CD4-positive, alpha-beta T cell treated with Interleukin-6 for 4 hours (primary cell): ENCODE measurements around the gene KANSL3.
"Not testable (repeated sequence)": the region's sequence is repeated elsewhere in the genome, so short reads cannot be mapped to it uniquely, and the experiment has no call there.

Experiments used
- DNase-seq: peaks from one replicate; pipeline ENCODE4 v3.0.0-alpha.2; 2020; ENCODE audit warnings: mixed read lengths

Gene KANSL3

DNA sequence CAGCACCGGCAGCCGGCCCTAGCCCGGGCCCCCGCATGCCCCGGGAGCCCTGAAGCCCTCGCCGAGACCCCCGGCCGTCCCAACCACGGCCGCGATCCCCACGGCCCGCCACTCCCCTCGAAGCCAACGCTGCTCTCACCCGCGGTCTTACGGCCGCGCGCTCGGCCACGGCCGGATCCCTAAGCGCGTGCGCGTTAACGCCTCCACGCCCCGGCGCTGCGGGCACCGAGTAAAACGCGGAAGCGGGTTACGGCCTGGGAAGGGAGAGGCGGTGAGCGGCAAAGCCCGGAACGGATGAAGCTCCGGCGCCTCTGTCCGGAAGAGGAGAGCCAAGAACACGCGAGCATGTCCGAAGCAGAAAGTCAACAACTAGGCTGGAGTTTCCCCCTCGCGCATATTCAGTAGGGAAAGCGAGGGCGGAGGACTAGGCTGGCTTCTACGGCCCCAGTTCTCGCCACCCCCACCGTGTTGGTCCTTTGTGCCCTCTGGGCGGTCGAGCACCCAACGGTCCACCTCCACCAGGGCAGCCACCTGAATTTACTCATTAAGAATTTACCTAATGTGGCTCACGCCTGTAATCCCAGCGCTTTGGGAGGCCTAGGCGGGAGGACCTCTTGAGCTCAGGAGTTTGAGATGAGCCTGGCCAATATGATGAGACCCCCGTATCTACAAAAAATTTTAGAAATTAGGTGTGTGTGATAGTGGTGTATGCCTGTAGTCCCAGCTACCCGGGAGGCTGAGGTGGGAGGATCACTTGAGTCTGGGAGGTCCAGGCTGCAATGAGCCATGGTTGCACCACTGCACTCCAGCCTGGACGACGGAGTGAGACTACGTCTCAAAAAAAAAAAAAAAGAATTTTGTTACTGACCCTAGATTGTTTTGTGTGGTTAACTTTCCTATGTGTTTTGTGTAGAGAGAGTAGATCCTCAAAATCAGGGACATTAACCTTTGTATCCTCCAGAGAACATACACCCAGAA, at the start of gene KANSL3:
Gene KANSL3 (minus strand): TSS at position 169 of the 978 bp plus-strand sequence. CDS start 1,177 bp downstream, outside the sequence.
- peak; percentile 90 for DNase-seq

DNA sequence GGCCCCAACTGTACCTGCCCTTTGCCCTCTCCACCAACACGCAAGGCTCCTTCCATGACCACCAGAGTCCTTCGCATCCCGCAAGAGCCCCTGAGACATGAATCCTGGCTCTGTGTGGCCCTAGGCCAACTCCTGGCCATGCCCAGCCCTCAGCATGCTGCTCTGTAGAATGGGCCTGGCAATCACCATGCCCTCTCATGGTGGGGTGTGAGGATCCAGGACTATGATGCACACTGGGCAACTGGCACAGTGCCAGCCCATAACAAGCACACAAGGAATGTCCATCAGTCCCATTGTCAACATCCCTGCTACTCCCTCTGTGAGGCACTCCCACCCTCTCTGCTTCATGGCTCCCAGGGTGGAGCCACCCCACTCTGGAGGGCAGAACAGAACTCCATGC, 49.2 kb upstream of the KANSL3 start:
- DNase-seq: no peak

DNA sequence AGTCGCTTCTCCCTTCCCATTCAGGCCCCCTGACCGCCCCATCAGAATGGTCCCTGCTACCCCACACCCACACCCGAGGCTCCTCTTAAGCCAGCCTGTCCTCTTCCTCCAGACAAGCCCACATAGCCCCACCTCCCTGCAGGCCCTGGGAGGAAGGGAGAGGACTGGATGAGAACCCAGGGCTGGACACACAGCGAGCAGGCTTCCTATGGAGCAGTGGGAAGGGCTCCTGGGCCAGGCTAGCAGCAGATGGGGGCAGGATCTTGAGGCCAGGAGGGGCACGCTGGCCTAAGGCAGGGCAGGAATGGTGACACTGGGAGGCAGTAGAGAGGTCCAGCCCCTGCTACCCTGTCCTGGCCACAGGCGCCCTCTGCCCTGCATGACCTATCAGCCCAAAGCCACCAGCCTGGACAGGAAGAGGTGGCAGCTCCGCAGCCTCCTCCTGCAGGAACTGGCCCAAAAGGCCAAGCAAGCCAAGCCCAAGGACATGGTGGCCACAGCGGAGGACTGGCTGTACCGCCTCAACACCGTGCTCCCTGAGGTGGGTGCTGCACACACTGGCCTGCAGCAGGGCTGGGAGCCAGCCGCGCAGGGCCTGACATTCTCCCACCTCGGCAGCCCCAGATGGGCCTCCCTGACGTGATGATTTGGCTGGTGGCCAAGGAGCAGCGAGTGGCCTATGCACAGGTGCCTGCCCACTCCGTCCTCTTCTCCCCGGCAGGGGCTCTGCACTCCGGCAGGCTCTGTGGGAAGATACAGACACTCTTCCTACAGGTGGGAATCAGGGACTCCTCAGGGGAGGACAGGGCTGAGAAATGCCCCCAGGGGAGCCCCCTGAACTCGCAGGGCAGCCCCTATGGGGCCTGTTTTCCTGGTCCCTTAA, 47.7 kb upstream of the KANSL3 start:
- DNase-seq: no peak

DNA sequence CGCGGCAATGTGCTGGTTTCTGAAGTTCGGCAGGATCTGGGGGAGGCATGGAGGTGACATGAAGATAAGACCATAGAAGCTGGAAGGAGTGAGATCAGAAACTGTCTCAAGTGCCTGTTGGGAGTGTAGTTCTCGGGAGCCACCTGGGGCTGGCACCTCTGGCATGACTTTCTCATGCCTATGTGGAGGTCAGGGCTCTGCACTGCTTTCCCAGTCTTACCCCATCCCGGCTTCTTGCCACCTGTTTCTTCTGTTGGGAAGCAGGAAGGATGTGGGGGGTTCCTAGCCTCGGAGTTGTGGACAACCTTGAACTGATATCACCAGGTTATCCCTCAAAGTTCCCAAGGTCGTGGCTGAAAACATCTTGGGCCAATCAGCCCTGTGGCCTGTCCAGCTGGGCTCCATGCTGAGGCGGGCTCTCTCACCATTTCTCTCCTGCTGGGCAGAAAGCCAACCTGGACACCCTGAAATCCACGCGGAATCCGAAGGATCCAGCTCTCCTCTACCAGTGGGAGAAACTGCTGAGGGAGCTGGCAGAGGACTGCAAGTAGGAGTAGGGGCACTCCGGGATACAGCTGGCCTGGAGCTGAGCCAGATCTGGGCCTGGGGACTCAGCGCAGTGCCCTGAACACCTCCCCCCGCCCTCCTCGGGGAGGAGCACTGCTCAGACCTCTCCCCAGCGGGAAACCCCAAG, 46.9 kb upstream of the KANSL3 start:
- DNase-seq: no peak

DNA sequence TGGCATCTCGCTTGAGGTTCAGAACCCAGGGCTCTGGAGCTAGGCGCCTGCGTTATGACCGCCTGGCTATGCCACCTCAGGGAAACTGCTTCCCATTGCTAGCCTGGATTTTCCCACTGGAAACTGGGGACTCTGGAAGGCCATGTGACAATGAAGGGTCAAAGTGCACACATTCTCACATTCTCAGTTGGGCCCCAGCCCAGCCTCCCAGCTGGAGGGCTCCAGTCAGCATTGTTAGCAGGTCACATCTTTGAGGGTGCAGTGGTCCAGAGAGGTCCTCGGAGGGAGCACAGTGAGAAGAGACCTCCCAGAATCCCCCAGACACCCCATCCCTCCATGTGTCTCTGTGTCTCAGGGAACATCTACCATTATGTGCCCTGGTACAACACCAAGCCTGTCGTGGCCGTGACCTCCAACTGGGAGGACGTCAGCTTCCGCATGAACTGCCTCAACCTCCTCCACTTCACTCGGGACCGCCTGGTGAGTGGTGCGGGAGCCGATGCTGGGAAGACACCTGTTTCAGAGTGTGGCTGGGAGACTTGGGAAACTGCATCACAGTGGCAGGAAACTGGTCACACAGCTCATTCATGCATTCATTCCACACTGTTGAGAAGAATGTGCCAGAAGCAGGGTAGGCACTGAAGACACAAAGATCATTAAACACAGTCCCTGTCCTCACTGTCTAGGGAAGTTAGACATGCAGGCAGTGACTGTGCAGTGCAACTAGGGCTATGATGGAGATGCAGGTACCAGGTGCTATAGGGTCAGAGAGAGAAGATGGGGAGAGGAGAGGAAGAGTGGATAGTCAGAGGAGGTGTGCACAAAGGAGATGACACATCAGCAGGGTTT, 46.1 kb upstream of the KANSL3 start:
- no peak for DNase-seq

DNA sequence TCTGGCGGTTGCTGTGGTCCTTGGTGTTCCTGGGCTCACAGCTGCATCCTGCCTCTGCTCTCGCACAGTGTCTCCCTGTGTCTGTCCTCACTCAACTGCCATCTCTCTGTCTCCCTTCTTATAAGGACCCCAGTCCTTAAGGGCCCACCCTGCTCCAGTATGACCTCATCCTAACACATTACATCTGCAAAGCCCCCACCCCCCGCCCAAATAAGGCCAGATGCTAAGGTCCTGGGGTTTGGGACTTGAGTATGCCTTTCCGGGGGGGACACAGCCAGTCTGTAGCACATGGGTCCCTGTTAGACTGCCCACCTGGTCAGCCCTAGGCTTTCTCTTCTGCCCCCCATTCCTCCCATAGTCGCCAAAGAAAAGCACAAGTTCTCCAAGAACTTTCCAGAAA, 45.2 kb upstream of the KANSL3 start:
- no peak for DNase-seq

DNA sequence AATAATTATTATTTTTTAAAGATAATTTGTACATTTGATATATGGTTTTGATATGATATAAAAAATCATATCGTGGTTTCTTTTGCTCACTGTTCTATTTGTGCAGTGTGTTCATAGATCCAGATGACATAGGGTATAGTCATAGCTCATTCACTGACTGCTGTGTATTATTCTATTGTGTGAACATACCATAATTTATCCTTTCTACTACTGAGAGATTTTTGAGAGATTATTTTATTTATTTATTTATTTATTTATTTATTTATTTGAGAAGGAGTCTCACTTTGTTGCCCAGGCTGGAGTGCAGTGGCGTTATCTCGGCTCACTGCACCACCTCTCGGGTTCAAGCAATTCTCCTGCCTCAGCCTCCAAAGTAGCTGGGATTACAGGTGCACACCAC, 43.4 kb upstream of the KANSL3 start:
- DNase-seq: no peak

DNA sequence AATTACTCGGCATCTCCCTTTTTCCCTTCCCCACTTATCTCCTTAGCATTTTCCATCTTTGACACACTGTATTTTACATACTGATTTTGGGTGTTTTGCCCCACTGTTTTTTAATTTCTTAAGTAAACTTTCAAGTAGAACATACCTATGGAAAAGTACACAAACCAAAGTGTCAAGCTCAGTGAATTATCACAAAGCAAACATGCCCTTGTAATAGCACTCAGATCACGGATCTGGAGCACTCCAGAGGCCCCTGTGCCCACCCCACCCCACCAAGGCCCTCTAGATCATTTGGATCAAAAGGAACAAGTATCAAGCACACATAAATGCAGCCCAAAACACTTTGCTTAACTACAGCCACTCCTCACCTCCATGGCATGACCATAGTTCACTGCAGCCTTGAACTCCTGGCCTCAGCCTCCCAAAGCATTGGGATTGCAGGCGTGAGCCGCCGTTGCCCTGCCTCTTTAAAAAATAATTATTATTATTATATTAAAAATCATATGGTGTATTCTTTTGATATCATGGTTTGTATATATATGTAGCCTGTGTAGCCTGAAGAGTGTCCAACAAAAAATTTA, 42.5 kb upstream of the KANSL3 start:
- DNase-seq: no peak

DNA sequence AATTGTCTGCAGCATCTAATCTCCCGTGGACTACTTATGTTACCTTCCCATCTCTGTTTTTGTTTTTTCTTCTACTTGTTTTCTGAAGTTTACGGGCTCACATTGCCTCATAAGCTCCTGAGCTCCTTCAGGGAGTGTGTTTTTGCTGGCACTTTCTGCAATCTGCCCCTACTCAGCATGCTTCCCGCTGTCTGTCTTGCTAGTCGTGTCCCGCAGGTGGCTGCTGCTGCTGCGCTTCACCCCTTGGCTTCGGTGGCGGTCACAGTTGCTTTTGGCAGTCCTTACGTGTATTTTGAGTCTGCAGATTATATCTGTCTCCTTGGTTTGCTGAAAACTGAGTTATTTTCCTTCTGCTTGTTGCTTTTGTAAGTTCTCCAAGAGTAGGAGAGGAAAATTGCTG, 41.7 kb upstream of the KANSL3 start:
- no peak for DNase-seq

DNA sequence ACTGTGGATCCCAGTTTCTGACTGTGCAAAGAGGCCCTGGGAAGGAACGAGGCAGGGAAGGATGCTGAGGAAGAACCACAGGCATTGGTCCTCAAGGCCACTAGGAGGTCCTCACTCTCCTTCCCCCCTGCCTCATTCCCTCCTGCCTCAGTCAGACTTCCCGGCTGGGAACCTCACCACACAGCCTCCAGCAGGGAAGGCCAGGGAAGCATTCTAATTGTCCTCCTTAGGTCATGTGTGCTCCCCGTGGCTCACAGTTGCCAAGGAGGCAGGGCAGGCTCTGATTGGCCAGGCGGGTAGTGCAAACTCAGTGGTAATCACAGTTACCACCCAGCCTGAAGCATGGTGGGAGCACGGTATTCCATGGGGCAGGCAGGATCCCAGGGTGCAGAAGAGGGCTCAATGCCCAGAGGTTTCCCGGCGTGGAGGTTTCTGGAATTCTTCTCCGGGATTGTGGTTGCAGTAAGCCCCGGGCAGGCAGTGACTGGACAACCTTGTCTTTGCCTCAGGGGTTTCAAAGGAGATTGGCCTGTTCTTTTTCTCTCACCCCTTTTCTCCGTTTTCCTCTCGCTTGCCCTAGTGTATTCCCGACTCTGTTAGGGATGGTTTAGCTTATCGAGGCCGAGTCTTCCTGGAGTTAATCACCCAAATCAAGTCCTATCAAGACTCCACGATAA, 31.6 kb upstream of the KANSL3 start:
- no peak for DNase-seq

DNA sequence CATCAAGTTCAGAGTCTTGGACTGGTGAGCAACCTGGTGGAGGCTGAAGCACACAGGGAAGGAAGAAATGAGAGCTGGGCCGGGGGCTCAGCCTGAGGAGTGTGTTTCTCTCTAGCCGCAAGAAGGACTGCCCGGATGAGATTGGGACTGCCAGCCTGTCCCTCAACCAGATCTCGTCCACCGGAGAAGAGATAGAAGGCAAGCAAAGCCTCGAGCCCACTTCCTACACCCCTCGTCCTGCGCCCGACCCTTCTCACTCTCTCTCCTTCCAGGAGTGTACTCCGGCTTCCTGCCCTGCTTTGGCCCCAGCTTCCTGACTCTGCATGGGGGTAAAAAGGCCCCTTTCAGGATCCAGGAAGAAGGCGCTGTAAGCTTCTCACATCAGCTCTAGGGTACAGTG, 30.7 kb upstream of the KANSL3 start:
- no peak for DNase-seq

DNA sequence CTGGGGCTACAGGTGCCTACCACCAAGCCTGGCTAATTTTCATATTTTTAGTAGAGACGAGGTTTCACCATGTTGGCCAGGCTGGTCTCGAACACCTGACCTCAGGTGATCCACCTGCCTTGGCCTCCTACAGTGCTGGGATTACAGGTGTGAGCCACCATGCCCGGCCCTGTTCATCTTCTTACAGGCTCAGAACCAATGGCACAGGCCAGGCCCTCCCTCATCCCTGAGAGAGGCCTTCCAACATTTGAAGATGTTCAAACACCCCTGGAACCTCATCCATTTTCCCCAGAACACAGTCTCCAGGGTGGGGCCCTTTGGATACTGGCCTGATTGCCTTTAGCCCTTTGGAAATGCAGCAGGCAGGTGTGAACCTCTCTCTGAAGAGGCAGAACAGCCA, 27.6 kb upstream of the KANSL3 start:
- DNase-seq: not testable (repeated sequence)

DNA sequence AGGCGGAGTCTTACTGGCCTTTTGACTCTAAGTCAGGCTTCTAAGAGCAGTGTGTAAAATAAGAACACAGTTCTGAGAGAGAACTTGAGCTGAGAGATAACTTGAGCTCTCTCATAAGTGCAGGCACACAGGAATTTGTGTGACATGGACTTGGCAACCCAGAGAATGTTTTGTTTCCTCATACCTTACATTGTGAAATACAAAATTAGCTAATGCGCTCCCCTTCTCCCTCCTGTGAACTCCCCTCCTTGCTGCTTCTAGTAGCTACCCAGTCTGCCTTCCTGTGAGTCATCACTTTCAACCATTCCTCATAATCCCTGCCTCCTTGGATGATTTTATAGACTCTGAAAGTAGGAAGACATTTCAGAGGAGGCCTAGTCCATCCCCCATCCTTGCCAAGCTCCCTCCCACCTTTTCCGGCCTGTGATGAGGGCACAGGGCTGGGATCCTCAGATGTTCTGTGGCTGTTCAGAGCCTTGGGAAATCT, 27.0 kb upstream of the KANSL3 start:
- no peak for DNase-seq

DNA sequence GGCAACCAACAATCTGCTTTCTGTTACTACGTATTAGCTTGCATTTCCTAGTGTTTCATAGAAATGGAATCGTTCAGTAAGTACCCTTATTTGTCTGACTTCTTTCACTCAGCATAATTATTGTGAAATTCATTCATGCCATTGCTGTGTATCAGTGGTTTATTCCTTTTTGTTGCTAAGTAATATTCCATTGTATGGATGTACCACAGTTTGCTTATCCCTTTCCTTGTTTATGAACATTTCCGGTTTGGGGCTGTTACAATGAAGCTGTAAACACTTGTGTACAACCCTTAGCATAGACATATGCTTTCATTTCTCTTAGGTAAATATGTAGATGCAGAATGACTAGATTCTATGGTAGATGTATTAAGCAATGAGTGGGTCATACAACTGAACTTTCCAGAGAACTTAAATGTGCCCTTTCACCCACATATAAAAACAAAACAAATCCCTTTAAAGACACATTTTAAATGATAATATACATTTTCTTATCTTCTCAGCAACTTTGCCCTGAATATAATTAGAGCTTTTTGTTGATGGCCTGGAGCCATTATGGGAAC, 26.3 kb upstream of the KANSL3 start:
- DNase-seq: no peak

DNA sequence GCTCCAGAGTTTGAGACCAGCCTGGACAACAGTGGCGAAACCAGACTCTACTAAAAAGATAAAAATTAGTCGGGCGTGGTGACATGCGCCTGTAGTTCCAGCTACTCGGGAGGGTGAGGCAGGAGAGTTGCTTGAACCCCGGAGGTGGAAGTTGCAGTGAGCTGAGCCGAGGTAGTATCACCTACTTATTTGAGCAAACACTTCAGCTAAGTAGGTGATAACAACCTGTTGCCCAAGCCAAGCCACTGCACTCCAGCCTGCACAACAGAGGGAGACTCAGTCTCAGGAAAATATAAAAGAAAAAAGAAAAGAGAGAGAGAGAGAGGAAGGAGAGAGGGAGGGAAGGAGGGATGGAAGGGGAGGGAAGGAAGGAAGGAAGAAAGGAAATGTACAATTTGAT, 25.7 kb upstream of the KANSL3 start:
- DNase-seq: no peak

DNA sequence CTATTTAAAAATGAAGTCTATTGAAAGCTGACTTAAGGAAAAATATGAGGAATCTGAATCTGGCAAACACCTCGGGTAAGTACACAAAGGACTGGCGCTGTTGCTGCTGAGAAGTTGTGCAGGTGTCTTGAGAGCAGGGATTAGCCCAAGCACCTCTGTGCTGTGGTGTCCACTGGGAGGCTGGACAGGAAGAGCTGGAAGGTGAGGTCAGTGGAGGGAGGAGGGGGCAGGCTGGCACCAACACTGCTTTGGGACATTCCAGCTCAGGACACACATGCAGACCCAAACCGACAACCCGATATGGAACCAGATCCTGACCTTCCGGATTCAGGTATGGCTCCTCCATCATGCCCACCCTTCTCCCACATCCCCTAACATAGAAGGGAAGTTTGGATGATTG, 25.1 kb upstream of the KANSL3 start:
- no peak for DNase-seq

DNA sequence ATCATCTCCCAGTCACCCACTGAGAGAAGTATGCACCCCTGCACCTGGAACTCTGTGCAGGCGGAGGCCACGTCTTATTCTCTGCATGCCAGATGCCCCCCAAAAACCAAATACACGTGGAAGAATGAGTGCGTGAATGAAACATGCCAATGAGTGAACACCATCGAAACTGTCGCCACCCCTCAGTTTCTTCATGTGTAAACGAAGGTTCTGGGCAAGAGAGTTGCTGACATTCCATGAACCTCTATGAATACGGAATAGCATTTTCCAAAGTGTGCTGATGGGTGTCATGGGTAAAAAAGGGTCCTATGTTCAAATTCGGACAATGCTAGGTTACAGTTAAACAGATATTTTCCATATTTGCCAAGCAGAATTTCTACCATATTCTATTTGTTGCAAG, 24.2 kb upstream of the KANSL3 start:
- no peak for DNase-seq

DNA sequence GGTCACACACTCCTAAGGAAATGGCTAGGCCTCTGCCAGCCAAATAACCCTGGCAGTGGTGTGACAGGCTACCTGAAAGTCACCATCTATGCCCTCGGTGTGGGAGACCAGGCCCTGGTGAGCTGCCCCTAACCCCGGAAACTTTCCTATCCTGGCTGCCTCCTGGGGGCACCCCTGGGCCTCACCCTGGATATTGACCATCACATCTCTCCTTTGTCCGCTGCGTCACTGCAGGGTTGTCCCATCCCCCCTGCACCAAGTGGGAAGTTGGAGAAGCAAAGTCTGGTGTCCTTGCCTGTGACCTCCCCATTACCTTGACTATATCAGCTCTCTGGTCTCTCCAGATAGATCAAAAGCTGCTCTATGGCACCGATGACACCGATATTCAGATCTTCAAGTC, 23.2 kb upstream of the KANSL3 start:
- no peak for DNase-seq

DNA sequence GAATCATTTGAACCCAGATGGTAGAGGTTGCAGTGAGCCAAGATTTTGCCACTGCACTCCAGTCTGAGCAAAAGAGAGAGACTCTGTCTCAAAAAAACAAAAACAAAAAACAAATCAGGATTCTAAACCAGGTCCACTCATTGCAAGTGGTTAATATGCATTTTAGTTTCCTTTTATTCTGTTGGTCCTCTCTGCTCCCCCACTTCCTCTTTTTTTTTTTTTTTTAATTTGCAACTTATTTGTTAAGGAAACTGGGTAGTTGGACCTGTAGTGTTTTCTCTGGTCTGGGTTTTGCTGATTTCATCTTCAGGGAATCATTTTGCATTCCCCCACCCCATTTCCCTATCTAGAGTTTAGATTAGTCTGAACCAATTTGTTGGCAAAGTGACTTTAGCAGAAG, 18.4 kb upstream of the KANSL3 start:
- DNase-seq: no peak

DNA sequence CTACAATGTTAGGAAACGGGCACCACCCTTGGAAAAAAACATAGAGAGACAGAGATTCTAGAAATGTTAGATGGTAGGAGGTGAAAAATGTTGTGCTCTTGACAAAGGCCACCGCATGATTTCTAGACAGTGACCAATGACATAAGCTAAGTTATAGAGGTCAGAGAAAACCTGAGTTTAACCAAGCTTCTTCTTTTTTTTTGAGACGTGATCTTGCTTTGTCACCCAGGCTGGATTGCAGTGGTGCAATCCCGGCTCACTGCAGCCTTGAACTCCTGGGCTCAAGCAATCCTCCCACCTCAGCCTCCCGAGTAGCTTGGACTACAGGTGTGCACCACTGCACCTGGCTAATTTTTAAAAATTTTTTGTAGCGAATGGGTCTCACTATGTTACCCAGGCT, 17.4 kb upstream of the KANSL3 start:
- no peak for DNase-seq

DNA sequence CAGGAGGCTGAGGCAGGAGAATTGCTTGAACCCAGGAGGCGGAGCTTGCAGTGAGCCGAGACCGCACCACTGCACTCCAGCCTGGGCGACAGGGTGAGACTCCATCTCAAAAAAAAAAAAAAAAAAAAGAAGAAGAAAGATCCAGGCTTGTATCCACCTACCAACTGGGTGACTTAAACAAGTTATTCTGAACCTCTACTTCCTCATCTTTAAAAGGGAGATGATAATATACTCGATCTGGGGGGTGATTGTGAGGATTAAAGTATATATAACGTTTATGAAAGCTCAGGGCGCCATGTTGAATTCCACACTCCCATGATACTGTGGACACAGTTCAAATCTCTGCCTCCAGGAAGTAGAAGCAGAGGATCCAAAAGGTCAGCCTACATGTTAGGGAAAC, 16.7 kb upstream of the KANSL3 start:
- not testable (repeated sequence) for DNase-seq
